Measurements from ENCODE around the gene C1QTNF4.

C1QTNF4 gene

DNA sequence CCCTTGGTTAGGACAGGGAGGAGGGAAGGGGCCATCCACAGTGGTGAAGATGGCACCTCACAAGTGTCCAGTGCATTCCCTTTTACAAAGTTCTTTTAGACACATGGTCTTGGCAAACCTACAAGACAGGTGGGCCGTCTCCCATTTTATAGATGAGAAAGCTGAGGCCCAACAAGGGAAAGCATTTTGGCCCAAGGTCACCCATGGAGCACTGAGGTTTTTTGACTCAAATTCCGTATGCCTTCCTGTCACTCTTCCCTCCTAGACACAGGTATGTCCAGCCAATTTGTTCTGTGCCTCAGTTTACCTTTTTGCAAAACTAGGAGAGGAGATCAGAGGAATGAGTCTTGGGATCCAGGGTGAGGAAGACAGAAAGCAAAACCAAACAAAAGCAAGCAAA lies 1.2 kb downstream of the C1QTNF4 start:
- no peak for DNase-seq (ENCODE audit: low read depth)

DNA sequence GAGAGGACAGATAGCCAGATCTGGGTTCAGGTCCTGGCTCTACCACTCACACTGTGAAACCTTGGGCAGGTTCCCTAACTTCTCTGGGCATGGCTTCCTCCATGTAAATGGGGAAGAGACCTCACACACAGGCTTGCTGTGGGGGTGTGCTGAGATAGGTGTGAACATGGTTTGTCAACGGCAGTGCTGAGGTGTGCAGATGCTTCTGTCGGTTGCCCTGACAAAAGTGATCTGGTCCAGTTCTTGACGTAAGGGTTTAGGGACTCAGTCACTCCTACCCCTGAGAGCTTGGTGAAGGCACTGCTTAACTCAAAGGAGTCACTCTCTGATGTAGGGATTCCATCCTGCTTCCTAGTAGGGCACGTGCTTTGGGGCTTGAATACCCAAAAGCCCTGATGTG lies 2.0 kb downstream of the C1QTNF4 start:
- DNase-seq (ENCODE audit: low read depth), result no peak

DNA sequence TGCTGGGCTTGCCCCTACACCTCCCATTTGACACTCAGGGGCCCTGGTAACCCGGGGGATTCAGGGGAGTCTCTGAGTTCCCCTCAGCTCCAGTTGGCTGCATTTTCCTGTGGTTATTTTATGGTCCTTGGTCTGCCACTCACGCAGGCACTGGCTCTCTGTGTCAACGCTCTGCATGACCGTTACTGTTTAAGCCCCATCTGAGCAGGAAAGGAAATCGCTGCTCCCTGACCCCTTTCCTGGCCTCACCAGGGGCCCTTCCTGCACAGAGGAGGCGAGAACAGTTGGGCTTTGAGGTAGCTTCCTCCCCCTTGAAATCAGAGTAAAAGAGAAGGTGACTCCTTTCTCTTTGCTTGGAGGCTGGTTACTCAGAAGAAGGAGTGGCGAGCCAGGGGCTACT lies 2.4 kb downstream of the C1QTNF4 start:
- no peak for DNase-seq (ENCODE audit: low read depth)

DNA sequence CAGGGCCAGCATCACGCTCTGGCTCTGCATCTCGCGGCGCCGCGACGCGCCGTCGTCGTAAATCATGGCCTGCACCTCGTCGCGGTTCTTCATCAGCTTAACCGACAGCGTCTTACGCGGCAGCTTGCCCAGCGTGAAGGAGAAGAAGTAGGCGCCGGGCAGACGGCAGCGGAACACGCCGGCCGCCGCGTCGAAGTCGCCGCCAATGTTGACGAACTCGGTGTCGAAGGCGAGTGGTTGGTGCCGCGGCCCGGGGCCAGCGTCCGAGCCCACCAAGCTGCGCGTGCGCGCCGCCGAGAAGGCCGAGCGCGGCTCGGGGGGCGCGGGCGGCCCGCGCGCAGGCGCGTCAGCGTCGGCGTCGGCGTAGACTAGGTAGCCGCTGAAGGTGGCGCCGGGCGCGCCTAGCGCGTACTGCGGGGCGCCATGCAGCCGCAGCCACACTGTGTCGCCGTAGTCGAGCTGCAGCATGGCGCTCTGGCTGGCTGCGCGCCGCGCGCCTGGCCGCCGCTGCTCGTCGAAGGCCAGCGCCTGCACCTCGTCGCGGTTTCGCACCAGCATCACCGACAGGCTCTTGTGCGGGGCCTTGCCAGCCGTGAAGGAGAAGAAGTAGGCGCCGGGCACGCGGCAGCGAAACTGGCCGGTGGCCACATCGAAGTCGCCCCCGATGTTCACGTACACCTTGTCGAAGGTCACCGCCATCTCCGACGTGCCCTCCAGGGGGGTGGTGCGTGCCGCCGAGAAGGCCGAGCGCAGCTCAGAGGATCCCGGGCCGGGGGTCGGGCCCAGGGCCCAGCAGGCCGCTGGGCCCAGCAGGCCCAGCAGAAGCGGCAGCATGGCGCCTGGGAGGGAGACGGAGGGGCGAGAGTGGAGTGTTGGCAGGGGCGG lies 4.0 kb downstream of the C1QTNF4 start:
- DNase-seq (ENCODE audit: low read depth), result no peak

DNA sequence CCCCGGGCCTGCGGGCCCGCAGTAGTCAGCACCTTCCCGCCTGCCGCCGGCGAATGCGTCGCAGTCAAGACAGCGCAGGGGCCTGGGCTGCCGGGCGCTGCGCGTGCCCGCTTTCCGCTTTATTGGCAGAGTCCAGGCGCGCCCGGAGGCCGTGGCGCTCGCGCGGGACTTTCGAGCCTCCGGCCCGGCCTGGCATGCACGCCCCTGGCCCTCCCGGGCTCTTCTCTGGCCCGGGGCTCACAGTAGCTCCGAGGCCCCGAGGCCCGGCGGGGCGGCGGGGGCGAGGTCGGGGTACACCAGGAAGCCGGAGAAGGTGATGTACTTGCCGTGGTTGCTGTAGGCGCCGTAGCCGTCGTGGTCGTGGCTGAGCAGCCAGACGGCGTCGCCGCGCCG lies 4.6 kb downstream of the C1QTNF4 start:
- DNase-seq (ENCODE audit: low read depth), result no peak

DNA sequence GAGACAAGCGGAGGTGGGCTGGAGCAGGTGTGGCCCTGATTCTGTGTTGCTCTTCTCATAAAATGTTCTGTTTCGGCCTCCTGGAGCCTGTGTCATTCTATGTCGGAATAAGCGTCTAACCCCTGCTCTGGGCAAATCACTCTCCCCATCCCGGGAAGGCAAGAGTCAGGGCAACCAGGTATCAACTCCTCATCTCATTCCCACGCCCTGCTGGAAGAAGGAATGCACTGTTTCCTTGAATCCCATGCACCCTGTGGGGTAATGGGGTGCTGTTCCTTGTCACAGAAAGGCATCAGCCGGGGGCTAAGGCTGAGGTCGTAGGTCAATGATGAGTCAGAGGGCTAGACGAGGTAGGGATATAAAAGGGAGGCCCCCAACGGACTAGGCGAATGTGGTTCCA lies 5.1 kb downstream of the C1QTNF4 start:
- no peak for DNase-seq (ENCODE audit: low read depth)

DNA sequence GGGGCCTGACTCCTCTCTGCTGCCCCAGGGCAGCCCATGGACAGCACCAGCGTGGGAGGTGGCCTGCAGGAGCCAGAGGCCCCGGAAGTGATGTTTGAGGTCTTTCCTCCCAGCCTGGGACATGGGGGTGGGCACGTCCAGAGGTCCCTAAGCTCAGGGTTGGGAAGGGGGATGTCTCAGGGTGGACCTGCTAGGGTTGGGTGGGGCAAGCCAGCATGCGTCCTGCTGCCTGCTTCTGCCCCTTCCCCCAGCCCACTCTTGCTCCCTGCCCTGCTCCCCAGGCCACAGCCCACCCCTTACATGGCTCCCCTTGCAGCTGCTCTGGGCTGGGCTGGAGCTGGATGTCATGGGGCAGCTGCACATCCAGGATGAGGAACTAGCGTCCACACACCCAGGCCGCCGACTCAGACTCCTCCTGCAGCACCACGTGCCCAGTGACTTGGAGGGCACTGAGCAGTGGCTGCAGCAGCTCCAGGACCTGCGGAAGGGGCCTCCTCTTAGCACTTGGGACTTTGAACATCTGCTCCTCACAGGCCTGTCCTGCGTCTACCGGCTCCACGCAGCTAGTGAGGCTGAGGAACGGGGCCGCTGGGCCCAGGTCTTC lies 6.4 kb downstream of the C1QTNF4 start:
- no peak for DNase-seq (ENCODE audit: low read depth)

DNA sequence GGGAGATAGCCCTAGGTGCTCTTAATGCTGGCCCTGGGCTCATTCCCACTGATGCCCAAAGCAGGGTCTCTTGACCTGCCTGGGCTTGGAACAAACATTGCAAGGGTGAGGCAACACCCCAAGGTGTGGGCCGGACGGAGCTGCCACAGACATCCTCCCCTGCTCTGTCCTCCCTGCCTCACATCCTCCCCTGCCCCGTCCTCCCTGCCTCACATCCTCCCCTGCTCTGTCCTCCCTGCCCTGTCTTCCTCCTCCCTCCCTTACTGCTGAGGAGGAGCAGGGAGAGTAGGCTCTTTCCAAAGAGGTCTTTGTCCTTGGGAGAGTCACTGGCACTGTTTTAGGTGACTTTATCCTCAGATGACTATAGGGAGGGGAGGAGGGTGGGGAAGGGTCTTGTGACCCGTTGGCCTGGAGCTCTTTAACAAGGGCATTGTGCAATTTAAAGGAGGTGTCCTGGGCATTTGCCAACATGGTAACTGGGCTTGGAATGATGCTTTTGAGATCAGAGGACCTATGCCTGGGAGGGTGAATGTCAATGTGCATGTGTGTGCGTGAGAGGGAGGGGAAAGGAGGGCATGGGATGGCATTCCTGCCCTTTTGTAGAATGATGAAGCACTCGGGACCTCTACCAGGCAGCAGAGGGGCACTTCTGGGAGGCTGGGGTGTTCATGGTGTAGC lies 7.0 kb downstream of the C1QTNF4 start:
- no peak for DNase-seq (ENCODE audit: low read depth)

DNA sequence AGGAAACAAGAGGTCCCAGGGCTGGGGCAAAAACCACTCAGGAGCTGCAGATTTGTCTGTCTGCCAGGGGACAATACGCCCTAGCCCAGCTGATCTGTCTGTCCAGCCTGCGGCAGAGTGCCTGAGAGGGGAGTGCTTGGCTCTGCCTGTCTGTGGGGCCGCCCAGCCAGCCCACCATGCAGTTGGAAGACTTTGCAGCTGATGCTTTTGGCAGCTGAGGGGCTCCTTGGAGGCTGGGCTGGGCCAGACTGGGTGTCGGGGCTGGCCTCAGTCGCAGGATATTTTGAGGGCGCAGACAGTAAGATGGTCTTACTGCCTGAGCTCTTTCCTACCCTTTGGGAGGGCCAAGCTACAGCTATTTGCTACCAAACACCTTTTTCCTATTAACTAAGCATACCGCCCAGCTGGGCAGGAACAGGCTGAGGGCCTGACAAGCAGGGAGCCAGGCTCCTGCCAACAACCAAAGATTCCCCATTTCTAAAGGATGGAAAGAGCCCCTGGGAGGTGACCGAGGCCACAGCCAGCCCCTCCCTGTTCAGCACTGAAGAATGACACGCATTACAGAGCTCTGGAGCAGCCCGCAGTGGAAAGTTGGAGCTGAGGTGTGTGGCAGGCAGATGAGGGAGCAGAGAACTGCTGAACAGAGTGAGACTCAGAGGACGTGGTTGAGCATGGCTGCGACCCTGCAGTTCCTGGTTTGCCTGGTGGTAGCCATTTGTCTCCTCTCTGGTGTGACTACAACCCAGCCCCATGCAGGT lies 7.9 kb downstream of the C1QTNF4 start, which contains the start of gene FAM180B:
Gene FAM180B, plus strand, starts transcription at position 581 of the 758 bp plus-strand sequence. Its CDS starts 91 bp downstream, at position 672.
- no peak for DNase-seq (ENCODE audit: low read depth)

DNA sequence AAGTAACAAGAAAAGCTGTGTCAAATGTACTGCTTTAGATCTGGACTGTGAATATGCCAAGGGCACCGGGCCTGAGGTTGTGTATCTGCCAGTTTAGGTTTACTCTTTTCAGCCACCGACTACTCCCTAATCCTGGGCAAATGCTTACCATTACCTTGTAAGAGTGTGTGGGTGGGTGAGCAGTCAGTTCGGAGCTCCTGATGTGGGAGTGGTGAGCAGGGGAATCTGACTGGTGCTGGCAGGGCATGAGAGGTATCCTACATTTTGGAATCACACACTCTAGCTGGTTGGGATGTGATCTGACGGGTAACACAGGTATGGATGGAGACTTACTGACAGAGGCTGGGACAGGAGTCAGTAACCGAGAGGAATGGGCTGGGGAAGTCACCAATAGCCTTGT lies 10.4 kb downstream of the C1QTNF4 start:
- no peak for DNase-seq (ENCODE audit: low read depth)

DNA sequence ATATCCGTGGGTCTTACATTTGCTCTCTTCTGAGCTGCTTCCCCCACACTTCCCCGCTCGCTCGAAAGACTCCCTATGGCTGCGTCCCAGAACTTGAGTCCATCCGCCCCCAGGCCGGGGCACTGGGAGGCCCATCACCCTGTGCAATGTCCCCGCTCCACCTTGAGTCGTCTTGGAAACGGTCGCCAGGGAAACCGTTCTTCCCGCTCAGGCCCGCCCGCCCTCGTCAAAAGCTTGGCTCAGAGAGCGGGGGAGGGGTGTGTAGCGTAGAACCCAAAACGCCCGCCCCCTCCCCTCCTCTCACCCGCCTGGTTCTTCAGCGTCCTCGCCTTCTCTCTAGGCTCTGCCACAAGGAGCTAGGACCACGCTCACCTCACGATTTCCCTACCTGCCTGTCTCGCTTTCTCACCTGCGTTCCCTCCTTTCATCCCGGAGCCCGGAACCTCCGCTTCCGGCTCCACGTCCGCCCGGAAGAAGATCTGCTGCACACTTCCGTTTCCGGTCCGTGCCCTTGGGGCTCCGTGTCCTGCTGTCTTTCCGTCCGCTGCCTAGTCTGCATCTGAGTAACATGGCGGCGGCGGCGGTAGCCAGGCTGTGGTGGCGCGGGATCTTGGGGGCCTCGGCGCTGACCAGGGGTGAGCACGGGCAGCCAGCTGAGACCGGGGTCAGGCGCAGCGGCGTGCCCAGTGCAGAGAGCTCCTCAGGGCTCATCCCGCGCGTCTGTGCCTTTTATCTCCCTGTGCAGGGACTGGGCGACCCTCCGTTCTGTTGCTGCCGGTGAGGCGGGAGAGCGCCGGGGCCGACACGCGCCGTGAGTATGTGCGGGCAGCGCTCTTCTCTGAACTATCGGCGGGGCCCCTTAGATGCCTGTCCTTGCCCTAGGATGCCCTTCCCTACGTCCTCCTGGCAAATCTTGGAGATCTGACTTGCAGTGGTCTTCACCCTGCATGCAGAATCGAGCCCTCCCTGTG lies 15.4 kb downstream of the C1QTNF4 start, which contains the start of the genes KBTBD4 and NDUFS3:
Gene KBTBD4, minus strand, starts transcription at position 447 of the 971 bp plus-strand sequence. Its CDS starts 19 bp downstream, at position 428.
Gene NDUFS3, plus strand, starts transcription at position 551 of the 971 bp plus-strand sequence. Its CDS starts 18 bp downstream, at position 569.
- DNase-seq (ENCODE audit: low read depth), result peak; percentile 82

DNA sequence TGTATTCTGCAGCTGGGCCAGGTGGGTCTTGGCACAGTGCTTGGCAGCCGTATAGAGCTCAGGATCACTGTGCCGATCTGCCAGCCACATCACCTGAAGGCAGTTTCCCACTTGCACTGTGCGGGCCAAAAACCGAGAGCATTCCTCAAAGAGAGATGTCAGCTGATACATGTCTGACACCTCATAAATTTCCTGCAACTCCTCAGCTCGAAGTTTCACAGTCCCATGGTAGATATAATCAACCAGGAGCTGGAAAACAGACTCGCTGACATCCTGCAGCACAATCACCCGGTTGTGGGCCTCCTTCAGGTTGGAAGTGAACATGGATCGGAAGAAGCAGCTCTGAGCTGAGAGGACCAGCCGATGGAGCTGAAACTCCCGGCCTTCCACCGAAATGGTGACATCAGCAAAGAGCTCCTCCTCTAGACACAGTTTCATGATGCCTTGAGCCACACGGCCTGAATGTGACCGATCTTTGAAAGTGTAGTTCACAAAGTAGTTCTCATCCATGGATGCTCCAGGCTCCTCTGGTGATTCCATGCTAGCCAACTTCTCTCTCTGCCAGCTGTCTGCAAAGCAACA lies 16.7 kb downstream of the C1QTNF4 start:
- DNase-seq (ENCODE audit: low read depth), result no peak

DNA sequence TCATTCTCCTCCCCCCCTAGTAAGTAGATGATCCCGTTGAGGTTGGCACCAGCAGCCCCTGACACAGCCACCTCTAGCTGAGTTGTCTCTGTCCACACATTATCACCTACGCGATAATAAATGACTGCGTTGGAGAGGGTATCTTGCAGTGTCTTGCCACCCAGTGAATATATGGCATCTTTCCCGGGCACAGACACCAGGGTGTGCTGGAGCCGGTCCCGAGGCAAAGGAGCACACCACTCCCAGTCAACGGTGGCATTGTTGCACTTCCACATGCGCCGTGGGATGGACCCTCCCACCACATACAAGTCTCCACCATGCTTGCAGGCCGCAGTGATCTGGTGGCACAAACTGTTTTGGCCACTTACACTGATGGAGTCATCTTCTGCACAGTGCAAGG lies 20.9 kb downstream of the C1QTNF4 start:
- DNase-seq (ENCODE audit: low read depth), result no peak

DNA sequence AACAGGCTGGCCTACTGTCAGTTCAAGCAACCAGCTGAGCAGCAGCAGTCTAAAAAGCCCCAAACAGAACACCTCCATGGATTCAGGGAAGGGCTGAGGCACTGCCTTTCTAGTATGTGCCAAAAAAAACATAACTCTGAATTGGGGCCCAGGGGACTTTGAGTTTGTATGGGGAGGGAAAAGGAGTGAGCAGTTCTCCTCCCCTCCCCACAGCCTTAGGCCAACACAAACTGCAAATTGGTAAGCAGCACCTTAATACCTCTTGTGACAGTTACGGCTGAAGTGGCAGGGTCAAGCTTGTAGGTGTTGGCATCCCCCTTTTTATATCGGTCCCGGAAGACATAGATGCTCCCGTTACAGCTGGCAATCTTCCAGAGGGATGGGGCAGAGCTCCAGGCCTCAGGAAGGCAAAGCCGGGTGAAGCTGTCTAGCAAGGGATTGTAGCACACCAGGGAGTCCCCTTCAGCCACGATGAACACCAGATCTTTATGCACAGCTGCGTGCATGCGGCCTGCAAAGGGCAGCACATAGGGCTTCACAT lies 21.4 kb downstream of the C1QTNF4 start:
- no peak for DNase-seq (ENCODE audit: low read depth)

DNA sequence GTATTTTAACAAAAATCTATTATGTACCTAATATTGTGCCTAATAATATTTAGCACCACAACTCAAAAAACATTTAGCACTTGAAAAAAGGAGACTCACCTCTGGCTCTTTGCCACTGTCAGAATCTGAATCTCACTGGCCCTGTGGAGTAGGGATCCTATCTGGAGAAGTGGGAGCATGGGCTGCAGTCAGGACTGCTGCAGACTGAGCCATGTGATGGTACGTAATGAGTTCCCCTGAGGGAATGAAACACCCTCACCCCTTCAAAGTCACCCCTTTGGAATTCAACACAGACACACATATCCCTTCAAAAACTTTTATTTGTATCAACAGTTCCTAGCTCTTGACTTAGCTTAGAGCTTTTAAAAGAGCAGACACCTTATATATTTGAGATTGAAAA lies 22.3 kb downstream of the C1QTNF4 start:
- no peak for DNase-seq (ENCODE audit: low read depth)

DNA sequence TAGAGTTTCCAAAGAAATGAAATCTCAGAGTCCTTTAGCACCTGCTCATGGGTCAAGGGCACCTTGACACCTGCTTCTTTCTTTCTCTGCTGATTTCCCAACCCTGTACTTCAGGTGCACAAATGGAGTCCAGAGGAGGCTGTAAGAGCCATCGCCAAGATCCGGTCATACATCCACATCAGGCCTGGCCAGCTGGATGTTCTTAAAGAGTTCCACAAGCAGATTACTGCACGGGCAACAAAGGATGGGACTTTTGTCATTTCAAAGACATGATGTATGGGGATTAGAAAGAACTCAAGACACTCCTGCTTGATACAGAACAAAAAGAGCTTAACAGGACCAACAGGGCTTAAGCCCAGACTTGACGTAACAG lies 22.9 kb downstream of the C1QTNF4 start:
- DNase-seq (ENCODE audit: low read depth), result no peak

DNA sequence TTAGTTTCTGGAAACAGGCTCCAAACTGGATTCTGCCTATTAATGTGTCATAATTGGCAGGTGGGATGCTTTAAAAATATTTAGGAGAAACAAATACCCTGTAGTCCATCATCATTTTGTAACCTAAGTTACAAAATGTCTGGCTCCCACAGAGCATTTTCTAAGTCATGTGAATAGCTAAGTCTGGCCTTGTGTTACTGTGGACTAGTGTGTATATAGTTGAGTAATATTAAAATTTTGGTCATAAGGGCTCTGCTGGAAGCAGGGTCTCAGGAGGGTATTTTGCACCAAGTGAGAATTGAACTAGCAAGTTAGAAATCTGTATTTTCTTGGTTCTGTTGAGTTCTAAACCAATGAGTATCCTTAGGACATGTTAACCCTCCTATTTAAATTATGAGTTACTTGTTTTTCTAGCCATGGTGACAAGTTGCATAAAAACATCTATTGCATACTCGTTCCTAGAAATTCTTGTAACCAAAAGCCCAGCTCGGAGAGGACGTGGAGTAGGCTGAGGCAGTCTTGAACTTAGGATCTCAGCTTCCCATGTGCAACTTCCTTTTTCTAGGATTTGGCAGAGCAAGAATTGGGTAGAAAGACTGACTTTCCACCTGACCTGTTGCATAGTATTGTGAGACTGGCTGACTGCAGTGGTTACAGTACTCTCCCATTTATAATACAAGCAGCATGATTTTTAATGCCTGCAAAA lies 23.4 kb downstream of the C1QTNF4 start:
- no peak for DNase-seq (ENCODE audit: low read depth)

DNA sequence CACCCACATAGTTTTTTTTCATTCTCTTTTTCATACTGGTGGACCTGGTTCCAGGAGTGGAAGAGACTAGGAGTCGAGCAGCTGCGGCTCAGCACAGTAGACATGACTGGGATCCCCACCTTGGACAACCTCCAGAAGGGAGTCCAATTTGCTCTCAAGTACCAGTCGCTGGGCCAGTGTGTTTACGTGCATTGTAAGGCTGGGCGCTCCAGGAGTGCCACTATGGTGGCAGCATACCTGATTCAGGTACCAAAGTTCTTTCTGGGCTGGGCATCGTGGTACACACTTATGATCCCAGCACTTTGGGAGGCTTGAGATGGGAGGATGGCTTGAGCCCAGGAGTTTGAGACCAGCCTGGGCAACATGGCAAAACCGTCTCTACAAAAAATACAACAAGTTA lies 24.6 kb downstream of the C1QTNF4 start:
- DNase-seq (ENCODE audit: low read depth), result no peak

DNA sequence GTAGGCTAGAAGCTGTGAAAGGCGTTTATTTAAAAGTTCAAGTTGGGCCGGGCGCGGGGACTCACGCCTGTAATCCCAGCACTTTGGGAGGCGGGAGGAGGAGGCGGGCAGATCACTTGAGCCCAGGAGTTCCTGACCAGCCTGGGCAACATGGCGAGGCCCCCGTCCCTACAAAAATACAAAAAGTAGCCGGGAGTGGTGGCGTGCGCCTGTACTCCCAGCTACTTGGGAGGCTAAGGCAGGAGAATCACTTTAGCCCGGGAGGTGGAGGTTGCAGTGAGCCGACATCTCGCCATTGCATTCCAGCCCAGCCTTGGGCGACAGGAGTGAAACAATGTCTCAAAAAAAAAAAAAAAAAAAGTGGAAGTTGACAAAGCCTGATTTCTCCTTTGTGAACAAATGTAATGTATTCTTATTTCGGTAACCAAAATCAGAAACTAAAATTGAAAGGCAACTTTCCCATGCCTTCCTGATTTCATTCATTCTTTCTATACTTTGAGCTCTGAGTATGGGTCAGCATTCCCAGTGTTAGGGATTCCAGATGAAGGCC lies 28.0 kb downstream of the C1QTNF4 start:
- DNase-seq (ENCODE audit: low read depth), result no peak
